HS-27A (cell line): ENCODE results near the gene SPTLC3.
A peak's percentile ranks its signal among the peaks of the same experiment; 100 is the strongest.

Experiments
- DNase-seq: peaks from one replicate; pipeline ENCODE4 v3.0.0-alpha.2; 2012; ENCODE audit warnings: low read depth, missing footprints

SPTLC3 gene

DNA sequence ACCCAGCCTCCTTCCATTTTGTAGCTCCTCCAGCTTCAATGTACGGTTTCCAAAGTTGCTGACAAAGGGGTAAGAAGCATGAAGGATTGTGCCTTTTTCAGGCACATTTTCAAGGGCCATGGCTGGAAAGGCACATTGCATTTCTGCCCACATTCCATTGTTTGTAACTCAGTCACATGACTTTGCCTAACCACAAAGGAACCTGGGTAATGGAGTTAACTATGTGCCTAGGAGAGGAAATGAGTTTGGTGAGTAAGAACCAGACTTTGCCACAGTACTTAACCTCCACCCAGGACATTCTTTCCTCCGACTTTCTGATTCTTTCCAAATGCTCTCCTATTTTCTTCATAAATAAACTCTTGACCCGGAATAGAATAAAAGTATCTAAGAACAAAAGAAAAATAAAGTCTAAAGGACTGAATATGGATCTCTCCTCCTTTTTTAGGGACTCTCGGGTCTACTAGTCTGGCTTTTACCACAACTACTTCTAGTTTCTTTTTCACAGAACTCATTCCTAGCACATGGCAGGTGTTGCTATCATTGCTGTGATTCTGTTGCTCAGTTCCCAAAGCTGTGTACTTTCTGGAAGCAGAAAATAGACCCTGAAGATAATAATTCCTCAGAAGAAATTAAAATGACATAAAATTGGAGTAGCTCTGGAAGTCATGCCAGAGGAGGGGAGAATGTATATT, 130.8 kb downstream of the SPTLC3 start:
- no peak for DNase-seq

- no peak for DNase-seq
Observed at GRCh38 chr20:13140201-13140600, 131.4 kb downstream of the SPTLC3 start.

- DNase-seq: no peak
Observed at GRCh38 chr20:13140775-13141174, 132.0 kb downstream of the SPTLC3 start.

- DNase-seq: no peak
Observed at GRCh38 chr20:13141546-13141945, 132.8 kb downstream of the SPTLC3 start.

- peak; percentile 23 for DNase-seq
Observed at GRCh38 chr20:13142143-13142542, 133.4 kb downstream of the SPTLC3 start.

DNA sequence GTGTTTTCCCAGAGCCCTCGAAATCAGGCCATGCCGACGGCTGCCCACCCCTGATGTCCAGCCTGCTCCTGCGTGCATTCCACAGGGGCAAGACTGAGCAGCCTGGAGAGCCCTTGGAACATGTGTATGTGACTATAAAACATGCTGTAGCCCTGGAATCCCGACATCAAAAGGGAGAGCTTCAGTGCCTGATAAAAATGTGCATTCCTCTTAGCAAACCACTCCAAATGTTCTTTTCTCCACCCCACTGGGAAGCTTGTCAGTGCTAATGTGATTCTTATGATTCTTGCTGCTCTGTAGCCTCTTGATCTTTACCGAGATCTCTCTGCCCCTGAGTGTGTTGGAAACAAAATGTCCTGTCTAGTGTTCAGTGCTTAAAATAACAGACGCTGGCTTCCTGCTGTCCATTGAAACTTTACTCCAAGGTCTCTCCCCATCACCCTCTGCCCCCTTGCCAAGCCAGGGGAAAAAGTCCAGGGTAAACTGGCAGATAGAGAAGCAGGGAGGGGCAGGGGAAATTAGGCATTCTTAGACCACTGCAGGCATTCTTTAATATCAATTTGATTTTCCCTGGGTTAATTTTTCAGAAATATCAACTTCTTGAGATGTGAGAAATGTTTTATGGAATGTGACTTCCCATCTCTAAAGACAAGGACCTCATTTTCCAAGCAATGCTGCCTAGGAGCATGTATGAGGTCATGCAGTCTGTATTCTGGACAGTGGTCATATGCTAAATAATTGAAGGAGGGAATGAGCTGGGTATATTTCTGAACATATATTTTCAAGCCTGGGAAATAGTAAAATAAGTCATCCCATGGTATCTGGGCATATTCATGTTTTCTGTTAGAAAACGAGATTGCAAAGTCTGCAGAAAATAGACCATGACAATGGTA, 138.5 kb downstream of the SPTLC3 start:
- no peak for DNase-seq

DNA sequence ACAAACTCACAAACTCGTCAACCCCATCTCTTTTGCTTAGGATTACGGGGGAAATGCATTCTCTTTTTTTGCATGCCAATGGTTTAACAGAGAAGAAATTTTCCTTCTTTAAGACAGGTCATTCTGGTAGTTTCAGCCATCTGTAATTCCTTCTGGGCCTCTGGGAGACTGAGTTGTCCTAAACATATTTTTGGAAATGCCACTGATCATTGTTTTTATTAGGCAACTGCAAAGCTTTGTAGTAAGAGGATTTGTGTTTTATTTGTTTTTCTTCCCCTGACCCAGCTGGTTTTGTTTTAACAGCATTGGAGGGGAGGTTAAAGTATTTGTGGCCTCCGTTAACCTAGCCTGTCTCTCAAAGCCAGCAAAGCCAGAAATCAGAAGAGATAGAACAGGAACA, 139.2 kb downstream of the SPTLC3 start:
- DNase-seq: no peak

DNA sequence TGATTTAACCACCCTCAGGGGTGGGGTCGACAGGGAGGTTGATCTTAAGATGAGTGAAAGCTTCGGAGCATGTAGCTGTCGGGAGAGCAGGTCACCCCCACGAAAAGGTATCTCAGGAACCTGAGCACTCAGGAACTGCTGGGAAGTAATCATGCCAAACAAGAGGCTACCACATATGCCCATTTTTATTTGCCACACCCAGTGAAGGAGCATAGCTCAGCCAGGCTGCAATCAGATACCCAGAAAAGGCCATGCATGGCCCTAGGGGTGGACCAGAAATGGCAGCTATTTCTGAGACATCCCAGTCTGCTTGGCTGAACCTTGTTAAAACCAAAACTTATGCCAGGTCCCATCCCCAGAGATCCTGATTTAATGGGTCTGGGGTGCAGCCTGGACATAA, 139.6 kb downstream of the SPTLC3 start:
- DNase-seq: no peak

DNA sequence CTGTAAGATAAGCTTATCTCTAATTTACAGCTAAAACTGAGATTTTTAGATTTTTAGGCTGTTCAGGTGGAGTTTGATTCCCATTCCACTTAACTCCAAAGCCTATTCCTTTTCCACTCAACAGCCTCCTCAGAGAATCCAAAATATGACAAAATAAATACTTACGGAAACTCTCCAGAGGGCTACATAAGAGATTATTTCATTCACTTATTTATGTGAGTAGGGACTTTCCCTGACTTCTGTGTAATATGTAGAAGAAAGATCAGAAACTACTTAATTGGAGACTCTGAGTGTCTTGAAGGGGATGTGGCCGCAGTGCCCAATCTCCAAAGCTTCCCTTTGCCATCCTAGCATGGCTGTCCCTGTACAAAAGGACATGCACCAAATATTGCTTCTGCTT, 140.2 kb downstream of the SPTLC3 start:
- DNase-seq: no peak

GRCh38 chr20:13149371-13150105, 140.8 kb downstream of the SPTLC3 start:
- no peak for DNase-seq

DNA sequence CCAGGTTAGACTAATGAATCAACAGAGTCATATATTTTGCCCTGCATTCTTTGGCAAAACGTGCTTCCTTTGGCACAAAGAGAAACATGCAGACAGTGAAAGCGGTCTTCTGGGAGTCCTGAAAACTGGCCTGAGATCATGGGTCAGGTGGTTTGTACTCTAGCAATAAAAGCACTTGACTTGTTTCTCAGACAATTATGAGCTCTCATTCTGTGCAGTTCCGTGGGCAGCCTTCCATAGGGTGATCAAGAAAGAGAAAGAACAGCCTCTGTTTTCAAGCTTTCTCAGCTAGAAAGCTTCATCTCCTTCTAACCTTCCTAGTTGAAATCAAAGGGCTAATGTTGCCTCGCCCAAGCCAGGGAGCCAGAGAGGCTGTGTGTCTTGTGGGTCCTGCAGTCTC, 149.6 kb downstream of the SPTLC3 start:
- DNase-seq: no peak

DNA sequence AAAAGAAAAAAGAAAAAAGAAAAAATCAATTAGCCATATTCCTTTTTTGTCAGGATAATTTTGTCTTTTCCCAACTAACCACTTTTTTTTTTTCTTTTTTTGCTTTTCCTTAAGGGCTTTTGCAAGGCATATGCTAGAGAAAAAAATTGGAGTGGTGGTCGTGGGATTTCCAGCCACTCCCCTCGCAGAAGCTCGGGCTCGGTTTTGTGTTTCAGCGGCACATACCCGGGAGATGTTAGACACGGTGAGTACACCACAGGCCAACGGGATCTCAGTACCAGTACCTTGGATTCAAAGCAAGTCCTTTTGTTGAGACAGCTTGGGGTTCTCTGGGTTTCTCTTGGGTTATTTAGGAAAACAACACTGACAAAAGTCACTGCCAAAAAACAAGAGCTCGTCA, 151.1 kb downstream of the SPTLC3 start:
- DNase-seq: no peak

- DNase-seq: no peak
Observed at GRCh38 chr20:13165203-13165602, 156.4 kb downstream of the SPTLC3 start.

DNA sequence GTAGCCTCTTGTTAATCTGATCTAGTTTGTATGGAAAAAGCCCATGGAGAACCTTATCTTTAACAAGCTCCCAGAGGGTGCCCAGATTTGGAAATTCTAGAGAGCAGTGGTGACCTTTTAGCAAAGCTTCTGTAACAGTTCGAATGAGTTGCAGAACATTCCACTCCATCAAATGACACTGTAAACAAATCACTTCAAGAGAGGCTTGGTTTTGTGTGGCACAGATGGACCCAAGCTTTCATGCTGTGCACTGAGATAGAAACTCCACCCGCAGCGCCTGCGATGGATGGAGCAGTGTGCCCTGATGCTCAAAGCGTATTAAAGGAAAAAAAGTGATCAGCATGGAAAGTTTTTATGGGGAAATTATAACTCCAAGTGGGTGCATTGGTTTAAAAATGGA, 157.2 kb downstream of the SPTLC3 start:
- DNase-seq: no peak

GRCh38 chr20:13166437-13166836, 157.7 kb downstream of the SPTLC3 start:
- DNase-seq: no peak

DNA sequence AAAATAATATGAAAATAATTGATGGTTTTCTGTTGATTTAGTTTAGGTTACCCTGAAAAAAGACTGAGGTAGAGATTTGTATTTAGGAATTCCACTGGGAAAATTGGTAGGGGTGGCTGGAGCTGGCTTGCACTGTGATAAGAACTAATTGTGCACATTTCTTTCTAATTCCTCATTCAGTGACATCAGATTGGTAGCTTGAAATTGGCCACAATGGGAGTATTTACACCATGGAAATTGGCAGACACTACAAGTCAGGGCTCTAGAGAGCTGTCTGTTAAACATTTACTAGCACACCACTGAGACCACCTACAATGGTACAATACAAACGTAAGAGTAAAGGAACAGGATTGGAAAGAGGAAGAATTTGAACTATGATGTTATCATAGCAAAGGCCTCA, 160.3 kb downstream of the SPTLC3 start:
- DNase-seq: no peak

GRCh38 chr20:13170771-13171170, 162.0 kb downstream of the SPTLC3 start:
- DNase-seq: no peak

DNA sequence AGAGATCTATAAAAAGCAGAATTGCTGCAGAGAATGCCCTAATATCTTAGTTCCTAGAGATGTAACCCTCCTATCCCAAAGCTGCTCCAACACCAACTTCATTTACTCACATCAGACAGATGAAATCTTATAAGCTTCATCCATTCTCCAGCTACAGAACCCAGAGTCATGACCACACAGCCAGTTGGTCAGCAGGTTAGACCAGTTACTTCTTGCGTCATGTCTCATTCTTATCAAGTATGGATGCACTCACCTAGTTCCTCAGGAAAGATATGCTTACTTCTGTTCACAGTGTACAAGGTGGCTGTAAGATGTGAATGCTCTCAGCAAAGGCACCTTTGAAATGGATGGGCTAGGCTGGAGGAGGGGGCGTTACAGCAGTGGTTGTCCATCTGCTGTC, 164.4 kb downstream of the SPTLC3 start:
- no peak for DNase-seq

DNA sequence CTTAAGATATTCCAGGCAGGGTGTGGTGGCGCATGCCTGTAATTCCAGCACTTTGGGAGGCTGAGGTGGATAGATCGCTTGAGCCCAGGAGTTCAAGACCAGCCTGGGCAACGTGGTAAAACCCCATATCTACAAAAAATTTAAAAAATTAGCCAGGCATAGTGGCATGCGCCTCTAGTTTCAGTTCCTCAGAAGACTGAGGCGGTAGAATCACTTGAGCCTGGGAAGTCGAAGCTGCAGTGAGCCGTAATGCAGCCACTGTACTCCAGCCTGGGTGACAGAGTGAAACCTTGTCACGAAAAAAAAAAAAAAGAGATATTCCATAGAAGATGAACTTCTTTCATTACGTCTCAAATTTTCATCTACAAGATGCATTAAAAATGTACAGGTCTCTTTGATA, 165.6 kb downstream of the SPTLC3 start:
- DNase-seq: no peak

GRCh38 chr20:13180986-13181889, 172.5 kb downstream of the SPTLC3 start:
- no peak for DNase-seq

DNA sequence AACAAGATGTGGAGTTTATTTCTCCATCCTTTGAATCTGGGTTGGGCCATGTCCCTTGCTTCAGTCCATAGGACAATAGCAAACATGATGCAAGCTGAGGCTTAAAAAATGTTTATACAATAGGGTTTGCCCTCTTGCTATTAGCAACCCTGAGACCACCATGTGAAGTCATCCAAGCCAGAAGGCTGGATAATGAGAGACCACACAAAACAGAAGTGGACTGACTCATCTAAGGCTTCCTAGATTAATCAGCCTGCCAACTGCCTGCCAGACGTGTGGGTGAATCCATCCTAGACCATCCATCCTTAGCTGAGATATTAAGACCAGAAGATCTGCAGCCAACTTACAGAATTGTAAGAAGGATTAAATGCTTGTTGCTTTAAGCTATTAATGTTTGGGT, 174.2 kb downstream of the SPTLC3 start:
- DNase-seq: no peak
